ENCODE measurements around the gene RNASEH2C.

The RNASEH2C gene

DNA sequence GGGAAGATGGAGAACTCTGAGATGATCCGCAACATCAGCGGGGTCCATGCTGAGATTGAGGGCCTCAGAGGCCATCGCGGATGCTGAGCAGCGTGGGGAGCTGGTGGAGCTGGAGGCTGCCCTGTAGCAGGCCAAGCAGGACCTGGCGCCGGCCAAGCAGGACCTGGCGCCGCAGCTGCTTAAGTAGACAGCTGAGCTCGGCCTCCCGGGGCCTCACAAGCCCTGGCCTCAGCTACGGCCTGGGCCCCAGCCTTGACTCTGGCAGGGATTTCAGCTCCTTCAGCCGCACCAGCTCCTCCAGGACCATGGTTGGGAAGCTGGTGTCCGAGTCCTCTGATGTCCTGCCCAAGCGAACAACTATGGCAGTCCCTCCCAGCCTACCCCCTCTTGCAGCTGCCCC is 7.3 kb upstream of the RNASEH2C start:
- Mint-ChIP-seq H3K4me1 (no peaks in the 10 kb centered on the region), H3K36me3 (no peaks in the 10 kb centered on the region), H3K27ac (no peak overlapping the region), H3K4me3 (no peak overlapping the region), H3K9me3 (no peaks in the 10 kb centered on the region), H3K27me3 (peaks cover 2% of the 10 kb centered on the region)

DNA sequence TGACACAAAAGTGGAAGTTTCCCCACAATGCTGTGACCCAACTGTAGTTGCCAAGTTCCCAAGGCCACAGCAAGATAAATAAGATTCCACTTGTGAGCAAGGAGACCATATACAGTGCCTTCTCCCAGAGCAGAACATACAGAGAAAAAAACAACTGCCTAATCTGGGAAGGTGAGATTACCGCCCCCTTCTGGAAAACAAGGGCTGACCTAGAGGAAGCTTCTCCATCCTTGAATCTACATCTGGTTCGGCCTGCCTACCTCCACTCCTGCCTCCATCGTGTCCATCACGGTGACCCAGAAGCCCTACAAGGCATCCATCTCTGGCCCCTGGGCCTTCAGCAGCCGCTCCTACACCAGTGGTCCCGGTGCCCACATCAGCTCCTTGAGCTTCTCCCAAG is 6.1 kb upstream of the RNASEH2C start:
- H3K4me1 Mint-ChIP-seq: no peaks in the 10 kb centered on the region
- no peak overlapping the region for H3K4me3 Mint-ChIP-seq
- H3K27ac Mint-ChIP-seq: no peak overlapping the region
- H3K9me3 Mint-ChIP-seq: no peaks in the 10 kb centered on the region
- no peaks in the 10 kb centered on the region for H3K27me3 Mint-ChIP-seq
- H3K36me3 Mint-ChIP-seq: no peaks in the 10 kb centered on the region

DNA sequence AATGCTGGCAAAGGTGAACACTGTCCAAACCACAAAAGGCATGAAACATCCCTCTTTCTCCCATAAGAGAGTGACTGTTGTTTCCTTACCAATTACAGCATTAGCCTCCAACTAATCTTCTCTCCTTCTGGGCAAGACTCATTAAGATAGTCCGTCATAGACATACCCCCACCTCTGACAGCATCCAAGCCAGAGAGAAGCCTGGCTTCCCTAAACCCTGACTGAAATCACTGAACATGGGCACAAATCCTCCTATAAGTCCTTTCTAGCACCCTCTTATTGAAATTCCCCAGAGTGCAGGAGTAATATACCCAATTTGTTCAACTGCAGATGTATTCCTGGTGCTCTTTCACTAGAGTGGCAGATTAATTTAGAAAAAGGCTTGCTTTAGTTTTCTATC is 1.7 kb upstream of the RNASEH2C start:
- peak overlapping the region; percentile 12 for H3K27ac Mint-ChIP-seq
- peaks cover 26% of the 10 kb centered on the region for H3K4me1 Mint-ChIP-seq
- H3K9me3 Mint-ChIP-seq: no peaks in the 10 kb centered on the region
- H3K36me3 Mint-ChIP-seq: peaks cover 4% of the 10 kb centered on the region
- H3K27me3 Mint-ChIP-seq: no peaks in the 10 kb centered on the region
- peak overlapping the region; percentile 11 for H3K4me3 Mint-ChIP-seq

DNA sequence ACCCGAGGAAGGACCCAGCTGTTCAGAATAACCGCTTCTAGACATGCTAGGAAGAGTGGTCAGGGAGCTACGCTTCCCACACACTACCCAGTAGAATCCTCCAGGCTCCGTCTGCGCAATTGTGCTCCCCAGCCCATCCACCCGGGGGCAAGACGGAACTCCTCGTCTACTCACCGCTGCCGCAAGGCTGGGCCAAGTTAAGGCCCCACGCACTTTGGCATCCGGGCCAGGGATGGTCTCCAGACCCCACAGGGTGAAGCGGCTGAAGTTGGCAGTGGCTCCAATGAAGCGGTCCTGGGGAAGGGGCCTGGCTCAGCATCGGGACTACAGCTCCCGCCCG is 757 bp downstream of the RNASEH2C start:
- Mint-ChIP-seq H3K4me3 (peak overlapping the region; percentile 94), H3K9me3 (no peaks in the 10 kb centered on the region), H3K27me3 (no peaks in the 10 kb centered on the region), H3K4me1 (peaks cover 34% of the 10 kb centered on the region), H3K27ac (peak overlapping the region; percentile 96), H3K36me3 (peaks cover 7% of the 10 kb centered on the region)

DNA sequence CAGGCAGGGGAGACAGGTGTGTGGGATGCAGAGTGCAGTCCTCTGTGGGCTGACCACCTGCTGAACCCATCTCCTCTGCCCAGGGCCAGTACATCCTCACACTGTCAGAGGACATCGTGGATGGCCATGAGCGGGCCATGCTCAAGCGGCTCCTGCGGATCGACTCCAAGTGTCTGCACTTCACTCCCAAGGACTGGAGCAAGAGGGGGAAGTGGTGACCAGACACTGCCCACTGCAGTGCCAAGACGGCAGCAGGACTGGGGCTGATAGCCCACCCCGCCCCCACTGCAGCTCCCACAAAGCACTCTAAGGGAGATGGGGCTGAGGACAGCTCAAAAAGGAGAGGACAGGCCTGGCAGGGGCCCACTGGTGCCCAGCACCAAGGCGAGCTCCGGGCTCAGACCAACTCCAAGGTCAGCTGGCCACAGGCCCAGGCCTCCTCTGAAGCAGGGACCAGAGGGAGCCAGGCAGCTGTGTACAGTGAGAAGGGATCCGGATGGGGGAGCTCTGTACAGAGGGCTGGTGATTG is 1.6 kb downstream of the RNASEH2C start:
- Mint-ChIP-seq H3K27me3 (no peaks in the 10 kb centered on the region), H3K27ac (peak overlapping the region; percentile 68), H3K4me3 (peak overlapping the region; percentile 94), H3K4me1 (peaks cover 38% of the 10 kb centered on the region), H3K36me3 (peaks cover 10% of the 10 kb centered on the region), H3K9me3 (no peaks in the 10 kb centered on the region)

DNA sequence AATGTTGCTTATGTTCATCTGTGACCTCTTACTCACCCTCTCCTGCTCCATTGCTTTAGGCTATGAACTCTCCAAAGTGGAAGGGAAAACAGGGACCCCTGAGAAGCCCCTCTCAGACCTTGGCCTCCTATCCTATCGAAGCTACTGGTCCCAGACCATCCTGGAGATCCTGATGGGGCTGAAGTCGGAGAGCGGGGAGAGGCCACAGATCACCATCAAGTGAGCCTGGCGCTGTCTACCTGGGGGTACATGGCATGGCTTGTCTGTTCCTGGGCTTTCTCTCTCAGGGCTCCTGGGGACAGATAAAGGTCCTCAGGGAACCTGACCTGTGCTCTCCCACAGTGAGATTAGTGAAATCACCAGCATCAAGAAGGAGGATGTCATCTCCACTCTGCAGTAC is 2.1 kb downstream of the RNASEH2C start:
- Mint-ChIP-seq H3K36me3 (peaks cover 13% of the 10 kb centered on the region), H3K27ac (no peak overlapping the region), H3K4me1 (peaks cover 38% of the 10 kb centered on the region), H3K27me3 (no peaks in the 10 kb centered on the region), H3K4me3 (peak overlapping the region; percentile 94), H3K9me3 (no peaks in the 10 kb centered on the region)

DNA sequence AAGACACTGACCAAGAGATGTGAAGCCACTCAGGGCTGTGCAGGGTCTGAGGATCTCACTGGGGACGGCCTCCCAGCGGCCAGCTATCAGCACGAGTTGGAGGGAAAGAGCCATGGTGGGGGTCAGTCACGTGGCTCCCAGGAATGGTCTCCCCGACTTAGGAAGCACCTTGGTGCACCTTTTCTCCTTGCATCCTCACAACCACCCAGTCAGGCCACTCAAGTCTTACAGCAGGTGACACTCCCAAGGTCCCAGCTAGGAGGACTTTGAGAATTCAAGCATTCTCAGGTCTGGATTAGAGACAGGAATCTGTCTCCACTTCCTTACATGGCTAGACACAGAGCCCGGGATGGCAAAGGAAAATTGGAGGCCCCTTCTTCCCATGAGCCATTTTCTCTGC is 2.7 kb downstream of the RNASEH2C start:
- Mint-ChIP-seq H3K9me3 (no peaks in the 10 kb centered on the region), H3K36me3 (peaks cover 13% of the 10 kb centered on the region), H3K4me1 (peaks cover 38% of the 10 kb centered on the region), H3K4me3 (no peak overlapping the region), H3K27ac (no peak overlapping the region), H3K27me3 (no peaks in the 10 kb centered on the region)

DNA sequence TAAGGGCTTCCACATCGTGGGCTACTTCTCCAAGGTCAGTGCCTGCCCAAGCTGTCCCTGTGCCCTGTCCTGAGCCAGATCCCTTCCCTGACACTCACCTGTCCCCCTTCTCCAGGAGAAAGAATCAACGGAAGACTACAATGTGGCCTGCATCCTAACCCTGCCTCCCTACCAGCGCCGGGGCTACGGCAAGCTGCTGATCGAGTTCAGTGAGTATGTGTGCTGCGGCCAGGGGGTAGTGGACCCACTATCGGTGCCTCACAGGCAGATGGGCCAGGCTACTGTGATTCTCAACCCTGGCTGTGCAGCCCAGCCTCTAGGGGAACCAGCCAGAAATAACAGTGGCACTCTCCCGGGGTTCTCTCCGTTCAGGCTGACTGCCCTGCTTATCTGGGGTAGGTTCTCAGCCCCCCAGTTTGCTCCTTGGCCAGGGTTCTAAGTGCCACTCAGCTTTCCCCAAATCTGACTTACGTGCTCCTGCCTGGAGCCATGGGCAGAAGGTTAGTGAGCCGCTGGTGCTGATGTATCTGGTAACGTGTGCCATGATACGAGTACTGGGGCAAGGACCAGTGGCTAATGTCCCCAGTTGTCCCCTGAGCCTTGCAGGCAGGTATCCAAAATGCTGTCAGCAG is 3.7 kb downstream of the RNASEH2C start:
- H3K27ac Mint-ChIP-seq: no peak overlapping the region
- no peaks in the 10 kb centered on the region for H3K27me3 Mint-ChIP-seq
- H3K36me3 Mint-ChIP-seq: peaks cover 16% of the 10 kb centered on the region
- H3K4me1 Mint-ChIP-seq: peaks cover 43% of the 10 kb centered on the region
- no peak overlapping the region for H3K4me3 Mint-ChIP-seq
- H3K9me3 Mint-ChIP-seq: no peaks in the 10 kb centered on the region

DNA sequence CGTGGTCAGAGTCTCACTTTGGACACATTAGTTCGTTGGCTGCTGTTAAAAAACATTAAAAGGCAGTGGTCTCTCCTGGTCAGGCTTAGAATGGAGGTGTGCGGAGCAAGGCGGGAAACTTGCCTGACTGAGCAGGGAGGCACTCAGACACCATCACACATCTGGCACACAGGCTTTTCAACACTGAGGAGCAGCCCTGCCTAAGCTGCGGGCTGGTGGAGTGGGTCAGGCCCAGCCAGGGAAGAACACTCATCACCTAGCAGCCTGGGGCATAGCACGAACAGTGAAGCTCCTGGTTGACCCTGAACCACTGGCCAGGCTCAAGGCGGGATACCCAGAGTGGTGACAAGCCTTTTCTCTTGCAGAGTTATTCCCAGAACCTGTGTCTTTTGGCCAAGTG is 4.3 kb downstream of the RNASEH2C start:
- H3K9me3 Mint-ChIP-seq: no peaks in the 10 kb centered on the region

DNA sequence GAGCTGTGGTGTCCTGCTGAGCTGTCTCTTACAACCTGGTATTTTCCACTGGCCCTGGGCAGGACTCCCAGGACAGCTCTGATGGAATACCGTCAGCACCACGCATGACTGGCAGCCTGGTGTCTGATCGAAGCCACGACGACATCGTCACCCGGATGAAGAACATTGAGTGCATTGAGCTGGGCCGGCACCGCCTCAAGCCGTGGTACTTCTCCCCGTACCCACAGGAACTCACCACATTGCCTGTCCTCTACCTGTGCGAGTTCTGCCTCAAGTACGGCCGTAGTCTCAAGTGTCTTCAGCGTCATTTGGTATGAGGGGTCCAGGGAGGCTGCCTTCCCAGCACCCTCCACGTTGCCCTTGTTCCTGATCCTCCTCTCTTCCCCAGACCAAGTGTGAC is 6.2 kb downstream of the RNASEH2C start:
- H3K4me3 Mint-ChIP-seq: peak overlapping the region; percentile 58
- H3K27me3 Mint-ChIP-seq: no peaks in the 10 kb centered on the region
- peak overlapping the region; percentile 55 for H3K27ac Mint-ChIP-seq
- H3K9me3 Mint-ChIP-seq: no peaks in the 10 kb centered on the region
- H3K4me1 Mint-ChIP-seq: peaks cover 40% of the 10 kb centered on the region
- H3K36me3 Mint-ChIP-seq: peaks cover 16% of the 10 kb centered on the region

More for the DNA sequence above, 4.3 kb downstream of the RNASEH2C start:
- H3K27ac Mint-ChIP-seq: no peak overlapping the region
- H3K36me3 Mint-ChIP-seq: peaks cover 16% of the 10 kb centered on the region
- H3K27me3 Mint-ChIP-seq: no peaks in the 10 kb centered on the region
- H3K4me1 Mint-ChIP-seq: peaks cover 47% of the 10 kb centered on the region
- no peak overlapping the region for H3K4me3 Mint-ChIP-seq

DNA sequence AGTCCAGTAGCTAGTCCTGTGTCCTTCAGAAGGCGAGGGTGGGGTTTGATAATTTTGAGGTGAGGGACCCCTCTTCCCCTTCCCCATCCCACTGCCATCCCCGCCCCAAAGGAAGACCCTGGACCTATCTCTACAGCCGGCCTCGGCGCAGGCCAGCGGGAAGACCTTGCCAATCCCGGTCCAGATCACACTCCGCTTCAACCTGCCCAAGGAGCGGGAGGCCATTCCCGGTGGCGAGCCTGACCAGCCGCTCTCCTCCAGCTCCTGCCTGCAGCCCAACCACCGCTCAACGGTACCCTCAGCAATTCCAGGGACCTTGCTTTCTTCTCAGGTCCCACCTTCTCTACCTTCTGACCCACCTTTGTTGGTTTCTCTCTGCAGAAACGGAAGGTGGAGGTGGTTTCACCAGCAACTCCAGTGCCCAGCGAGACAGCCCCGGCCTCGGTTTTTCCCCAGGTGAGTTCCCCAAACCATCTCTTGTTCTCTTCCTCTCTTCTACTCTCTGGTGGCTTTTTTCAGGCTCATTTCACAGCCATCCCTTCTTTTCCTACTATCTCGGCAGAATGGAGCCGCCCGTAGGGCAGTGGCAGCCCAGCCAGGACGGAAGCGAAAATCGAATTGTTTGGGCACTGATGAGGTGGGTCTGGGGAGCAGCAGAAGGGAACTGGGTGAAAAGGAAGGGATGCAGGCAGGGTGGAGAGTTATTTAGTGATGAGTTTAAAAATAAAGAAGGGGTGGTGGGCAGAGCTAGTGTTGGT is 7.2 kb downstream of the RNASEH2C start:
- Mint-ChIP-seq H3K27ac (peak overlapping the region; percentile 87), H3K4me1 (peaks cover 29% of the 10 kb centered on the region), H3K9me3 (no peaks in the 10 kb centered on the region), H3K27me3 (no peaks in the 10 kb centered on the region), H3K4me3 (peak overlapping the region; percentile 96), H3K36me3 (peaks cover 12% of the 10 kb centered on the region)

DNA sequence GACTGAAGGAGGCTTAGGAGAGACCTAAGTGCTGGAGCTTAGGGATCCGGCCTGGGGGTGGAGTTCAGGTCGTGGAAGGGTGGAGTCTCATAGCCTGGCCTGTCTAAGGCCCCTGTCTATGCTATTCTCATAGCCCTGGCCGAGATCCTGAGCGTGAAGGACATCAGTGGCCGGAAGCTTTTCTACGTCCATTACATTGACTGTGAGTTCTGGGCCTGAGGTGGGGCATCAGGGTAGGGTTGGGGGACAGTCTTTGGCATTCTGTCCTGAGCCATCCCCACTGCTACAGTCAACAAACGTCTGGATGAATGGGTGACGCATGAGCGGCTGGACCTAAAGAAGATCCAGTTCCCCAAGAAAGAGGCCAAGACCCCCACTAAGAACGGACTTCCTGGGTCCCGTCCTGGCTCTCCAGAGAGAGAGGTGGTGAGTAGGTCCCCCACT is 7.9 kb downstream of the RNASEH2C start:
- H3K4me3 Mint-ChIP-seq: peak overlapping the region; percentile 96
- peaks cover 24% of the 10 kb centered on the region for H3K4me1 Mint-ChIP-seq
- H3K27ac Mint-ChIP-seq: peak overlapping the region; percentile 95
- H3K9me3 Mint-ChIP-seq: no peaks in the 10 kb centered on the region
- no peaks in the 10 kb centered on the region for H3K27me3 Mint-ChIP-seq
- H3K36me3 Mint-ChIP-seq: peaks cover 12% of the 10 kb centered on the region

DNA sequence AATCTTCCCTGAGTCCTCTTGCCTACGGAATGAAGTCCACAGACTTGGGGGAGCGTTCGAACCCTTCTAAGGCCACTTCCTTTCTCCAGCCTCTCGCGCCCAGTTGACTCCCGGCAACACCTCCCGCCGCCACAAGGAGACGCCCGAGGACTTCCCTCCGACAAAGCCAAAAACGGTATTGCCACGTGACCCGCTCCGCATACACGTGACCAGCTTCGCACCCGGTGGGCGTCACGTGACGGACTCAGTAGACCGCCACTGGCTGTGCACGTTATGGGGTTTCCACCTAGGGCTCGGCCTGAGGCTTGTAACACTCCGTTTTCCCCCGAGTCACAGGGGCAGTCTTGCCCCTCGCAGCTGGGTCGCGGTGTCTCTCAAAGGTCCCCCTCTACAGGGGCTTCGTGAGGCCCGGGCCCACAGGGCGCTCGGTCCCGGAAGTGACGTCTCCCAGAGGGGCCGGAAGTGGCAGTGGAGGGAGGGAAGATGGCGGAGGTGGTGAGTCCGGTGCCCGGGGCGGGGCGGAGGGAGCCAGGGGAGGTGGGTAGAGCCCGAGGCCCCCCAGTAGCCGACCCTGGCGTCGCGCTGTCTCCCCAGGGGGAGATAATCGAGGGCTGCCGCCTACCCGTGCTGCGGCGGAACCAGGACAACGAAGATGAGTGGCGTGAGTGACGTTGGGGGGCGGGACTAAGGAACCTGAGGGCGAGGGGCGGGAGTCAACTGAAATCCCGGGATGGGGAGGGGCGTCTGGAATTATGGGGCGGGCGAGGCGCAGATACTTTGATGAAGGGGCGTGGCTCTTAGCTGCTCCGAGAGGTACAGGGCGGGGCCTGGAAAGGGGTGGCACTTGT is 8.6 kb downstream of the RNASEH2C start, which contains the start of gene KAT5:
Gene KAT5 (plus strand): TSS at position 468 of the 848 bp plus-strand sequence. CDS start 16 bp downstream, at position 484.
- no peaks in the 10 kb centered on the region for H3K27me3 Mint-ChIP-seq

DNA sequence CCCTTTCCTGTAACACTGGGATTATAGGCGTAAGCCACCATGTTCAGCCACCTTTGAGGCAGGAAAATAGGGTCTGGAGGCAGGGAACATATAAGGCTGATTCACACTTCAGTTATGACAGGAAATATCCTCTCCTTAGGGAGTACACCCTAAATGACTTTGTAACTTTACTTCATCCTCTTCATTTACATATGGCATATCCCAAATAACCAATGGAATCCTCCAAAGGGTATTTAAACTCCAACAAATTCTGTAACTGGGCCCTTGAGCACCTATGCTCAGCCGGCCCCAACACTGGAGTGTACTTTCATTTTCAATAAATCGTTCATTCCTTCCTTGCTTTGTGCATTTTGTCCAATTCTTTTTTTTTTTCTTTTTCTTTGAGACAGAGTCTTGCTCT is 10.2 kb downstream of the RNASEH2C start:
- peaks cover 12% of the 10 kb centered on the region for H3K36me3 Mint-ChIP-seq
- no peak overlapping the region for H3K27ac Mint-ChIP-seq
- peaks cover 25% of the 10 kb centered on the region for H3K4me1 Mint-ChIP-seq
- no peaks in the 10 kb centered on the region for H3K9me3 Mint-ChIP-seq
- H3K27me3 Mint-ChIP-seq: no peaks in the 10 kb centered on the region
- no peak overlapping the region for H3K4me3 Mint-ChIP-seq

More for the DNA sequence above, 8.6 kb downstream of the RNASEH2C start, which contains the start of gene KAT5:
- H3K36me3 Mint-ChIP-seq: peaks cover 12% of the 10 kb centered on the region
- H3K4me1 Mint-ChIP-seq: peaks cover 25% of the 10 kb centered on the region
- H3K4me3 Mint-ChIP-seq: peak within 1 kb of the TSS; percentile 96
- peak within 1 kb of the TSS; percentile 95 for H3K27ac Mint-ChIP-seq
- no peaks in the 10 kb centered on the region for H3K9me3 Mint-ChIP-seq

DNA sequence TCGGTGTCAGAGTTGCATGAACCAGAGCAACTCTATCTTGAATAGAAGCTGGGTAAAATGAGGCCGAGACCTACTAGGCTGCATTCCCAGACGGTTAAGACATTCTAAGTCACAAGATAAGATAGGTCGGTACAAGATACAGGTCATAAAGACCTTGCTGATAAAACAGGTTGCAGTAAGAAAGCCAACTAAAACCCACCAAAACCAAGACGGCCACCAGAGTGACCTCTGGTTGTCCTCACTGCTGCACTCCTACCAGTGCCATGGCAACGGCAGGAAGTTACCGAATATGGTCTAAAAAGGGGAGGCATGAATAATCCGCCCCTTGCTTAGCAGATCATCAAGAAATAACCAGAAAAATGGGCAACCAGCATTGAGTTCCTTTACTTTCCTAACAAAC is 10.9 kb downstream of the RNASEH2C start:
- Mint-ChIP-seq H3K36me3 (peaks cover 7% of the 10 kb centered on the region), H3K9me3 (no peaks in the 10 kb centered on the region), H3K4me3 (no peak overlapping the region), H3K27me3 (no peaks in the 10 kb centered on the region), H3K4me1 (peaks cover 19% of the 10 kb centered on the region), H3K27ac (no peak overlapping the region)

Data from activated naive CD4-positive, alpha-beta T cell treated with anti-CD3 and anti-CD28 coated beads, Interleukin-2, amount 50 U/mL, for 24 hours (primary cell).